Stimulated activated memory B cell treated with anti-CD40 and anti-IgM and Interleukin-4, amounts not matched to agents 10 μg/mL and 1 μg/mL and 100 μg/mL, for 72 hours (primary cell): Measurements from ENCODE around the gene PARD3.
"Not testable (repeated sequence)": the region's sequence is repeated elsewhere in the genome, so short reads cannot be mapped to it uniquely, and the experiment has no call there.

Experiments used
- ATAC-seq: fragments of 150-1000 bp; cut with Tn5 transposase; 2 replicates; pipeline ENCODE4 v1.10.0; 2021
- H3K27ac Mint-ChIP-seq: one replicate; pipeline ENCODE4 v1.8.0; 2022; ENCODE audit warnings: mild to moderate bottlenecking, mixed read lengths
- H3K27me3 Mint-ChIP-seq: one replicate; pipeline ENCODE4 v1.8.0; 2022; ENCODE audit warnings: mixed read lengths
- H3K36me3 Mint-ChIP-seq: one replicate; pipeline ENCODE4 v1.8.0; 2022; ENCODE audit warnings: mixed read lengths
- H3K4me1 Mint-ChIP-seq: one replicate; pipeline ENCODE4 v1.8.0; 2022; ENCODE audit warnings: mixed read lengths
- H3K4me3 Mint-ChIP-seq: one replicate; pipeline ENCODE4 v1.8.0; 2022; ENCODE audit warnings: mild to moderate bottlenecking, moderate library complexity, mixed read lengths
- H3K9me3 Mint-ChIP-seq: one replicate; pipeline ENCODE4 v1.8.0; 2022; ENCODE audit warnings: mixed read lengths

Gene PARD3

GRCh38 chr10:34378297-34378696, 436.8 kb downstream of the PARD3 start:
- ATAC-seq = no peak
- Mint-ChIP-seq H3K9me3 (peaks cover 3% of the 10 kb centered on the region), H3K27me3 (no peaks in the 10 kb centered on the region), H3K36me3 (no peaks in the 10 kb centered on the region), H3K4me1 (peaks cover 6% of the 10 kb centered on the region), H3K27ac (no peak overlapping the region), H3K4me3 (no peak overlapping the region)

GRCh38 chr10:34377833-34378232, 437.3 kb downstream of the PARD3 start:
- Mint-ChIP-seq H3K27ac (no peak overlapping the region), H3K4me1 (peaks cover 6% of the 10 kb centered on the region), H3K4me3 (no peak overlapping the region), H3K27me3 (no peaks in the 10 kb centered on the region), H3K36me3 (no peaks in the 10 kb centered on the region), H3K9me3 (peaks cover 3% of the 10 kb centered on the region)
- ATAC-seq = no peak

GRCh38 chr10:34374356-34375045, 440.6 kb downstream of the PARD3 start:
- H3K27ac Mint-ChIP-seq = no peak overlapping the region
- H3K27me3 Mint-ChIP-seq = no peaks in the 10 kb centered on the region
- no peaks in the 10 kb centered on the region for H3K36me3 Mint-ChIP-seq
- no peak for ATAC-seq
- peaks cover 3% of the 10 kb centered on the region for H3K9me3 Mint-ChIP-seq
- no peak overlapping the region for H3K4me3 Mint-ChIP-seq
- peaks cover 6% of the 10 kb centered on the region for H3K4me1 Mint-ChIP-seq

- no peak for ATAC-seq
- H3K36me3 Mint-ChIP-seq = no peaks in the 10 kb centered on the region
- H3K27me3 Mint-ChIP-seq = no peaks in the 10 kb centered on the region
- H3K4me1 Mint-ChIP-seq = peaks cover 6% of the 10 kb centered on the region
- no peak overlapping the region for H3K4me3 Mint-ChIP-seq
- H3K27ac Mint-ChIP-seq = no peak overlapping the region
- peaks cover 3% of the 10 kb centered on the region for H3K9me3 Mint-ChIP-seq
Measured at GRCh38 chr10:34373211-34373610, 441.9 kb downstream of the PARD3 start.

- no peak overlapping the region for H3K27ac Mint-ChIP-seq
- no peaks in the 10 kb centered on the region for H3K36me3 Mint-ChIP-seq
- ATAC-seq = no peak
- no peak overlapping the region for H3K4me3 Mint-ChIP-seq
- peaks cover 6% of the 10 kb centered on the region for H3K9me3 Mint-ChIP-seq
- H3K4me1 Mint-ChIP-seq = peaks cover 6% of the 10 kb centered on the region
- H3K27me3 Mint-ChIP-seq = no peaks in the 10 kb centered on the region
Measured at GRCh38 chr10:34372509-34372908, 442.6 kb downstream of the PARD3 start.

GRCh38 chr10:34370126-34370525, 445.0 kb downstream of the PARD3 start:
- Mint-ChIP-seq H3K4me3 (no peak overlapping the region), H3K9me3 (peaks cover 6% of the 10 kb centered on the region), H3K27ac (no peak overlapping the region), H3K27me3 (no peaks in the 10 kb centered on the region), H3K4me1 (peaks cover 5% of the 10 kb centered on the region), H3K36me3 (no peaks in the 10 kb centered on the region)
- no peak for ATAC-seq

GRCh38 chr10:34369120-34369519, 446.0 kb downstream of the PARD3 start:
- H3K4me3 Mint-ChIP-seq = no peak overlapping the region
- ATAC-seq = no peak
- no peak overlapping the region for H3K27ac Mint-ChIP-seq
- no peaks in the 10 kb centered on the region for H3K36me3 Mint-ChIP-seq
- H3K9me3 Mint-ChIP-seq = peaks cover 3% of the 10 kb centered on the region
- H3K4me1 Mint-ChIP-seq = no peaks in the 10 kb centered on the region
- H3K27me3 Mint-ChIP-seq = no peaks in the 10 kb centered on the region

GRCh38 chr10:34364253-34365037, 450.7 kb downstream of the PARD3 start:
- no peak for ATAC-seq
- no peaks in the 10 kb centered on the region for H3K36me3 Mint-ChIP-seq
- peaks cover 3% of the 10 kb centered on the region for H3K9me3 Mint-ChIP-seq
- no peaks in the 10 kb centered on the region for H3K4me1 Mint-ChIP-seq
- no peaks in the 10 kb centered on the region for H3K27me3 Mint-ChIP-seq
- no peak overlapping the region for H3K4me3 Mint-ChIP-seq
- no peak overlapping the region for H3K27ac Mint-ChIP-seq

- ATAC-seq = no peak
- no peaks in the 10 kb centered on the region for H3K36me3 Mint-ChIP-seq
- H3K9me3 Mint-ChIP-seq = no peaks in the 10 kb centered on the region
- no peak overlapping the region for H3K27ac Mint-ChIP-seq
- no peaks in the 10 kb centered on the region for H3K4me1 Mint-ChIP-seq
- no peaks in the 10 kb centered on the region for H3K27me3 Mint-ChIP-seq
- no peak overlapping the region for H3K4me3 Mint-ChIP-seq
Measured at GRCh38 chr10:34360984-34361383, 454.1 kb downstream of the PARD3 start.

- Mint-ChIP-seq H3K4me3 (no peak overlapping the region), H3K9me3 (no peaks in the 10 kb centered on the region), H3K4me1 (no peaks in the 10 kb centered on the region), H3K36me3 (no peaks in the 10 kb centered on the region), H3K27ac (no peak overlapping the region), H3K27me3 (no peaks in the 10 kb centered on the region)
- ATAC-seq = no peak
Measured at GRCh38 chr10:34359435-34359813, 455.7 kb downstream of the PARD3 start.

- H3K4me1 Mint-ChIP-seq = no peaks in the 10 kb centered on the region
- H3K4me3 Mint-ChIP-seq = no peak overlapping the region
- H3K27ac Mint-ChIP-seq = no peak overlapping the region
- H3K27me3 Mint-ChIP-seq = no peaks in the 10 kb centered on the region
- H3K9me3 Mint-ChIP-seq = no peaks in the 10 kb centered on the region
- ATAC-seq = no peak
- no peaks in the 10 kb centered on the region for H3K36me3 Mint-ChIP-seq
Measured at GRCh38 chr10:34358729-34359434, 456.2 kb downstream of the PARD3 start.

- H3K4me3 Mint-ChIP-seq = no peak overlapping the region
- no peaks in the 10 kb centered on the region for H3K4me1 Mint-ChIP-seq
- no peak overlapping the region for H3K27ac Mint-ChIP-seq
- no peak for ATAC-seq
- no peaks in the 10 kb centered on the region for H3K27me3 Mint-ChIP-seq
- H3K9me3 Mint-ChIP-seq = no peaks in the 10 kb centered on the region
- H3K36me3 Mint-ChIP-seq = no peaks in the 10 kb centered on the region
Measured at GRCh38 chr10:34356463-34356862, 458.6 kb downstream of the PARD3 start.

- H3K4me1 Mint-ChIP-seq, H3K9me3 Mint-ChIP-seq, H3K4me3 Mint-ChIP-seq, H3K27me3 Mint-ChIP-seq, H3K27ac Mint-ChIP-seq, H3K36me3 Mint-ChIP-seq, ATAC-seq: not testable (repeated sequence)
Measured at GRCh38 chr10:34353530-34353929, 461.6 kb downstream of the PARD3 start.

GRCh38 chr10:34352599-34353204, 462.4 kb downstream of the PARD3 start:
- not testable (repeated sequence) for H3K4me1 Mint-ChIP-seq, H3K9me3 Mint-ChIP-seq, H3K27me3 Mint-ChIP-seq, H3K27ac Mint-ChIP-seq, H3K36me3 Mint-ChIP-seq, ATAC-seq, H3K4me3 Mint-ChIP-seq

GRCh38 chr10:34351161-34351560, 463.9 kb downstream of the PARD3 start:
- H3K4me3 Mint-ChIP-seq = no peak overlapping the region
- H3K27ac Mint-ChIP-seq = no peak overlapping the region
- no peaks in the 10 kb centered on the region for H3K27me3 Mint-ChIP-seq
- H3K36me3 Mint-ChIP-seq = no peaks in the 10 kb centered on the region
- H3K4me1 Mint-ChIP-seq = no peaks in the 10 kb centered on the region
- H3K9me3 Mint-ChIP-seq = peaks cover 2% of the 10 kb centered on the region
- no peak for ATAC-seq
